GM21825 (cell line): Measurements from ENCODE around the gene MYH11.
A peak's percentile ranks its signal among the peaks of the same experiment; 100 is the strongest.

Experiments
- ATAC-seq: cut with Tn5 transposase; IDR thresholded peaks from one replicate; pipeline ENCODE4 v1.9.1; 2021; ENCODE audit warnings: mild to moderate bottlenecking, moderate library complexity; ENCODE audit not compliant: unreplicated experiment

MYH11 gene

DNA sequence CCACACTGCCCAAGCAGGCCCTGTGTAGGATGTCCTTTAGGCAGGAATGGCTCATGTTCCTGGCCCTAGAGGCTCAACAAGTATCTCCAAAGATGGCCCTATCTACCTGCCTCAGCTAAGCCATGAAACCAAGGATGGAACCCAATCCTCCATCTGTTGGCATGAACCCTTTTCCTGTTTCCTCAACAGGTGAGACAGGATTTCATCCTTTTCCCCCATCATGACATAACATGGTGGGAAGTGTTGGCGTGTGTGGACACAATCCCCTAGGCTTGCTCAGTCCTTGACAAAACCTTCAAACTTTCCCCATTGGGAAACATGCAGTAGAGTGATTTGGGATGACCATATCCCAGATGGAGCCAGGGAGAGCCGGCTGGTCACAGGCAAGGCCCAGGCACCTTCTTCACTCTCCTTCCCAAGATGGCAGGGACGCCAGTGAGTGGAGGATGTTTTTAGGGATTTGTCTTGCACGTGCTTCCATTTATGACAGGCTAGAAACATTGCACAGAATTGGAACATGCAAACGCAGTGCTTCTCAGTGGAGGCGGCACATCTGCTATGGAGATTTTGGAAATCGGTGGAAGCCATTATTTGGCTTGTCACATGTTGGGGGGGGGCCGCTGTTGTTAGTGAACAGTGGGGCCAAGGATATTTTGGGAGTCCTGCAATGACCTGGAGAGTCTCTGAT is 77.0 kb downstream of the MYH11 start:
- ATAC-seq, result no peak

DNA sequence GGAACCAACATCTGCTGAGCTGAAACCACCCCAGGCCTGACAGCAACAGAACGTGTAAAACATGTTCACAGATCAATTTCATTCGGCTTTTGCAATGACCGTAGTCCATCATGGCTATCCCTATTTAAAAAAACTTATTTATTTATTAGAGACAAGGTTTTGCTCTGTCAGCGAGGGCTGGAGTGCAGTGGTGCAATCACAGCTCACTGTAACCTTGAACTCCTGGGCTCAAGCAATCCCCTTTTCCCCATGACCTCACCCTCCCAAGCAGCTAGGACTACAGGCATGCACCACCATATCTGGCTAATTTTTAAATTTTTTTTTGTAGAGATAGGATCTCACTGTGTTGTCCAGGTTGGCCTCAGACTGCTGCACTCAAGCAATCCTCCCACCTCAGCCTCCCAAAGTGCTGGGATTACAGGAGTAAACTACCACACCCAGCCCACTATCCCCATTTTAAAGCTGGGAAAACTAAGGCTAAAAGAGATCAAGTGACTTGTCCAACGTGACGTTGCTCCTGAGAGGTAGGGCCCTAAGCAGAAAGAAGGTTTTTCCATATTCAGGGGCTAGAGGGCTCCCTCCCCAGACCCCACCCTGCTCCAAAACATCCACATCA is 77.7 kb downstream of the MYH11 start:
- no peak for ATAC-seq

DNA sequence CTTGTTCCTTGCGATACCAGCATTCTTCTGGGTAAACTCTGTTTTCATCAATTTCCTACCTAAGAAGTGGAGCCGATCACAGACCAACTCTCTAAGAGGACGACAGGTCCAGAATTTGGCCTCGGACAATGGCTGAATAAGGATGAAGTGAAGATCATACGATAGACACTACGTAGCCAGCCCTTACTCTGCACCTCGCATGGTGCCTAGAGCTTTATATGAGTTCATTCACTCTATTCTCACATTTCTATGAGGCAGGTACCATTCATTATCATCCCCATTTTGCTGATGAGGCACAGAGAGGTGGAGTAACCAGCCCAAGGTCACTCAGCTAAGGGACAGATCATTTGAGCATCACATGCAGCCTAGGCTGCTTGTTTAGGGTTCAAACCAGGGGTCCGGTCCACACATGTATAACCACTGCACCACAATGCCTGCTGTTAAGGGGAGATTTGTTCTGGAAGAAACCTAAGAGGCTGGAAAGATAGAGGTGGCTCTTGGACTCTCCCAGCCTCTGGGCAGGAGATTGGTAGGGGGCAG is 78.6 kb downstream of the MYH11 start:
- ATAC-seq, result no peak

DNA sequence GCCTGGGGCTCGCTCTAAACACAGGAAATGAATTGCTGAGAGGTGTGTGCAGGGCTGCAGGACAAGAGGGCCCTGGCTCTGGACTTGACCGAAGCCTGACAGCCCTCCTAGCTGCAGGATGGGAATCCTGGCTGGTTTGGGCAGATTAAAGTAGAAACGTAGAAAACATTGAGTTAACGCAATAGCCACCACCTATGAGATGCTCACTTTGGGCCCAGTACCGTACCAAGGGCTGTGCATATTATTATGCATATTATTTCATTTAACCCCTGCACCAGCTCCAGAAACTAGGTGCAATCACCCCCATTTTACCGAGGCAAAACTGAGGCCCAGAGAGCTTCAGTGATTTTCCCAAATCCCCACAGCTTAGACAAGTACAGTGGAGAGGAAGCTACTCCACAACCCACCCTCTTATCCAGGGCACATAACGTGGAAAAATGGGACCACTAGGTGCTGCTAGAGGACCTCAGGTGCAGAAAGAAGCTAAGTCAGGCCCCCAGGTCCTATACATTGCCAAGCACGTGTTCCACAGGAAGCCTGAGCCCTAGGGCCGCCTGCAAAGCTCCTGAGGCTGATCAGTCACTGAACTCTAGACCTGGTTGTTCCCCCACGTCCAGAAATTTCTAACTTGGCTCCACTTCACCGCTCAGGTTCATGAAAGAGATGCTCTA is 79.2 kb downstream of the MYH11 start:
- ATAC-seq, result no peak

DNA sequence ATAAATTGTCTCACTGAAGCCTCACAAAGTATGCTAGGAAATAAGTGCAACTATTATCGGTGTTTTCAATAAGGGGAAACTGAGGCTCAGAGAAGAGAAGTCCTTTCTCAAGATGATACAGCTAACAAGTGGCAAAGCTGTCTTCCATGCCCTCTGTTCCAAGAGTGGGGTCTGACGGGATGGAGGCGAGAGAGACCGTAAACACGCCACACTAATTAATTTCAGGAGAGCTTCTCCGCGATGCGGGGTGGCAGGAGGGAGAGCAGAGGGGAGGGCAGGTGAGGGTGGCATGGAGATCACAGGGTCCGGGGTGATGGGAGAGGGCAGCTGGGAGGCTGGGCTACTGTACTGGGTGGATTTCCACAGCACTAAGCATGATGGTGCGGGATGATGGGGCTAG is 80.3 kb downstream of the MYH11 start:
- no peak for ATAC-seq

DNA sequence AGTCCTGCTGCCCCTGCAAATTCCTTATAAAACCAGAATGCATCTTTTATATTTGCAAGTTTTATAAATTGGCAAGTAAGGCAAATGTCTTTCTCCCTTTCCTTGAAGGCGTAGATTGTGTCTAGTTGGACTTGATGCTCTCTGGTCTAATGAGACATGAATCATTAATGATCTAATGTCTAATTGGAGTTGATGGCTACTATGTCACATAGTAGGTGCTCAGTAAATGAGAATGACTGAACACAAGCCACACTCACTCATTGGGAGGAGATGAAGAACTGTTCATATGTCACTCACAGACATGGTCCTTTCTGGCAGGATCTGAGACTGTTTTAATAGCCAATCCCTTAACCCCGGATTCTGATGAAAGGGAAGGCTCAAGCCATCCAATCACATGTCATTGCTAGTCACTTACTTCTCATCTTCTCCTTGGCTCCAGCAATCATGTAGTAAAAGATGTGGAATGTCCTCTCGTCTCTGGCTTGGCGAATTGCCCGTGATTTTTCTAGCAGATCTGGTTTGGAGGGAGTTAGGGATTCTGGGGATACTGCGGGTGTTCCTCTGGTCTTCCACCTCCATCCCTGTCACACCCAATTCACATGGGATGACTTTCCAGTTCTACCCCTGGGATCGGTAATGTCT is 81.0 kb downstream of the MYH11 start:
- no peak for ATAC-seq

DNA sequence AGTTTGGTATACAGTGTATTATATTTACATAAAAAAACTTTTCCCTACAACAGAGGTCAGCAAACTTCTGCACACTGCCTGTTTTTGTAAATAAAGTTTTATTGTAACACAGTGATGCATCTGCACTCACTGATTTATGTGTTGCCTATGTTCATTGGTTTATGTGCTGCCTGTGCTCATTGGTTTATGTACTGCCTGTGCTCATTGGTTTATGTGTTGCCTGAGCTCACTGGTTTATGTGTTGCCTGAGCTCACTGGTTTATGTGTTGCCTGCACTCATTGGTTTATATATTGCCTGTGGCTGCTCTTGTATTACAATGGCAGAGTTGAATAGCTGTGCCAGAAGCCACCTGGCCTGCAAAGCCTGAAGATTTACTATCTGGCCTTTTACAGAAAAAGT is 81.6 kb downstream of the MYH11 start:
- ATAC-seq, result no peak

DNA sequence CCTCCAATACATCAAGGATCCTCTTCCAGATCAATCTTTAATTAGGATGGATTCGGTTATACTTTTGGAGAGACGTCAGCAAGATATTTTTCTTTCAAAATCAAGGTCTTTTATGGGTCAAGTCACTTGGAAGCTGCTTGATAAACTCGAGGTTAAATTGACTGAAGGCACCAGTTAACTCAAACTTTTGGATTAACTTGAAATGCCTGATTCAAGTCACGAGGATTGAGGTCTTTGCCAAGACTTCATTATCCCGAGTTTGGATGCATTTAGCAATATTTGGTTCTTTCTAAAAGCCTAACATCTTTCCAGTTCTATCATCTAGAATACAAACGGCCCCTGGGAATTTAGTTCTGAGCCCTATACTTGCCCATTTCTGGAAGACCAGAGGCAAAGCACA is 82.9 kb downstream of the MYH11 start:
- ATAC-seq, result no peak

DNA sequence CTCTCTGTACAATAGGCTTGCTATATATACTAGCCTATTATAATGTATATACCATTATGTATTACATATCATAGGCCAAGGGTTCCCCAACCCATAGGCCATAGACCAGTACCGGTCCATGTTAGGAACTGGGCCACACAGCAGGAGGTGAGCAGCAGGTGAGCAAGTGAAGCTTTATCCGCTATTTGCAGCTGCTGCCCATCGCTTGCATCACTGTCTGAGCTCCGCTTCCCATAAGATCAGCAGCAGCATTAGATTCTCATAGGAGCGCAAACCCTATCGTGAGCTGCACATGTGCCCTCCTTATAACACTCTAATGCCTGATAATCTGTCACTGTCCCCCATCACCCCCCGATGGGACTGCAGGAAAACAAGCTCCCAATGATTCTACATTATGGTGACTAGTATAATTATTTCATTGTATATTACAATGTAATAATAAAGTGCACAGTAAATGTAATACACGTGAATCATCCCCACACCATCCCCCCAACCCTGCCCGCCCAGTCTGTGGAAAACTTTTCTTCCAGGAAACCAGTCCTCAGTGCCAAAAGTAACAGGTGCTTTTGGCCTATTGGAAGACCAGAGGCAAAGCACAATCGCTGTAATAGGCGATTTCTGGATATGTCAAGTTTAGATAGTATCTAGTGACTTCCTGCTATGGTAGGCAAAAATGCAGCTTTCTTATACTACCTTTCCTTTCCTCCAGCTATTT is 84.1 kb downstream of the MYH11 start:
- ATAC-seq, result no peak

DNA sequence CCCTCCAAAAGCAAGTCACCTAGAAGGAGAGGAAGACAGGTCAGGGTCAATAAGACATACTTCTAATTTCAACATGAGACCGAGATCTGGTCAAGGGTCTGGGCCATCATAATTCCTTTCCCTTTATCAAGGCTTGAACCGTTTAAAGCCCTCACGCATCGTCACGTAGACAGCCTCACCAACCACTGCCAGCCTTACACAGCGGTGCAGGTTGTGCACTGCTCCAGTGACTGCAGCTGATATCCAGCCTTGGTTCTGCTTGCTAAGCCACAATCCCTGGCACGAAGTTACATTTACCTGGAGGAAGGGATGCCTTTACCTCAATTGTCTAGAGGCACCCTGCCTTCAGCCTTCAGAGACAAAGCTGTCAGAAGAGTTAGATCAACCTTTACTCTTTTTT is 85.1 kb downstream of the MYH11 start:
- ATAC-seq, result no peak

DNA sequence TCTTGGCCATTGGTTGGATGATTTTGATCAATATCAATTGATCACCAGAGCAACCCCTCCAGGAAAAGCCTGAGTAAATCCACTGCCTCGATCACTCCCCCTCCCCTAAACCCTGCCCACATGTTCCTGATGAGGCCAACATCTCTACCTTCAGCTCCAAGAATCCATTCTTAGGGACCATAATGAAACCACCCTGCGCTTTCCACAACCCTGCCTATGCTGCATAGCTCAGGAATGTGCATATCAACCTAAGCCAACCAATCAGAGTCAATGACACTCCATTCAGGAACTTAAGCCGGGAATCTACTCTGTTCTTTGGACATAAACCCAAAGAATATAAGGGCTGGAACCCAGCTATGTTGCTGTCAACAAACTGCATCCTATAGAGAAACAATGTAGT is 86.3 kb downstream of the MYH11 start:
- ATAC-seq, result no peak

DNA sequence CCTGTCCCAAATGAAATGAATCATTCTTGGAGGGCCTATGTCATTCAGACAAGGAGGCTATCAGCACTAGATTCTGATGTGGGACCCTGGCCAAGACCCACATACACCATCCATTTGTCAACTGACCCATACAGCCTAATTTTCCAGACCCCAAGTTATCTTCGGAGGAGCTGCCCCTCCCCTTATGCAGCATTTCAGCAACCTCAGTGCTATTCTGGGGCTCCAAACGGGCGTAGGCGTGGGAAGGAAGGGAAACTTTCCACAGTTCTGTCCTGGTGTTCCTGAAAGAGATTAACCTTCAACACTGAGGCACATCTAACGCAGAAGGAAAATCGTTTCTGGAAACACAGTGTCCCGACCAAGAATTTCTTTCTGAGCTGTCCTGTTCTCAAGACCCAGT is 86.7 kb downstream of the MYH11 start:
- ATAC-seq, result no peak

DNA sequence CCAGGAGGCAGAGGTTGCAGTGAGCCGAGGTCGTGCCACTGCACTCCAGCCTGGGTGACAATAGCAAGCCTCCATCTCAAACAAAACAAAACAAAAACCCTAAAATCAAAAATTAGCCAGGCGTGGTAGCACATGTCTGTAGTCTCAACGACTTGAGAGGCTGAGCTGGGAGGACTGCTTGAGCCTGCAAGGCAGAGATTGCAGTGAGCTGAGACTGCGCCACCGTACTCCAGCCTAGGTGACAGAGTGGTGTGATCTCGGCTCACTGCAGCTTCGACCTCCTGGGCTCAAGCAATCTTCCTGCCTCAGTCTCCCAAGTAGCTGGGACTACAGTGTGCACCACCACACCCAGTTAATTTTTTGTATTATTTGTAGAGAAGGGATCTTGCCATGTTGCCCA is 87.6 kb downstream of the MYH11 start:
- no peak for ATAC-seq

DNA sequence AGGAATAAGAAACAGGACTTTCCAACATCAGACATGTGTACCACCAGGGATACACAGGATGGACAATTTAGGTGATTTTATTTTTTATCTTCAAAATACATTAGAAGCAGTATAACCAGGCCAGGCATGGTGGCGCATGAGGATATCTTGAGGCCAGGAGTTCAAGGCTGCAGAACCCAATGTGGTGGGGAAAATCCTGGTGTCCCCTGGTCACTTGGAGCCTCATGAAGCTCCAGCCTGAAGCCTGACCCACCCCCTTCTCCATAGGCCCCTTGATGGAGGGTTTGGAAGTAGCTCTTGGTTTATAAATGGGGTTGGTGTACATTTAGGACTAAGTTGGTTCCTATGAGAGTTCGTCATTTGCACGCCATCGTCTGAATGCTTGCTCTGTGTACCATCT is 88.6 kb downstream of the MYH11 start:
- no peak for ATAC-seq

DNA sequence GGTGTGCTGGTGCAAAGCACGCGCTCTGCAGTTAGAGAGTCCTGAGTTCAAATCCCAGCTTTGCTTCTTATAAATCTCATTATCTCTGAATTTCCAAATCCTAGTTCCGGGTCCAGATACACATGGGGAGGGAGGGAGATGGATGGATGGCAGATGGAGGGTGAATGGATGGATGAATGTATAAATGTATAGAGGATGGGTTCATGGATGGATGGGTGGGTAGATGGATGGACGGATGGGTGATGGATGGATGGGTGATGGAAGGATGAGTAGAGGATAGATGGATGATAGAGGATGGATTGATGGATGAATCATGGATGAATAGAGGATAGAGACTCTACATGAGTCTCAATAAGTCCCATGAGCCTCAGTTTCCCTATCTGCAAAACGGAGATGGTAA is 89.9 kb downstream of the MYH11 start:
- no peak for ATAC-seq

DNA sequence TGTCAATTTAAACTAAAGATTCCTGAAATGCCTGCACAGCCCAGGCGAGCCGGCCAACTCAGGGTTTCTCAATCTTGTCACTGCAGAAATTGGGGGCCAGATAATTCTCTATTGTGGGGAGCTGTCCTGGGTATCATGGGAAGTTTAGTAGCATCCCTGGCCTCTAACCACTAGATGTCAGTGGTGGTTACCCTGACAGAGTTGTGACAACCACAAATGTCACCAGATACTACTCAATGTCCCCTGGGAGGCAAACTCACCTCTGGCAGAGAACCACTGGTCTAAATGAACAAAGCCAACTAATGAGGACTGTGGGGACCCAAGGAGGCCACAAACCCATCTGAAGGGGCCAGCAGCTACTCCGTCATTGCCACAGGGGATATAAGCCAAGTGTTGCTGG is 90.9 kb downstream of the MYH11 start:
- peak; percentile 86 for ATAC-seq

DNA sequence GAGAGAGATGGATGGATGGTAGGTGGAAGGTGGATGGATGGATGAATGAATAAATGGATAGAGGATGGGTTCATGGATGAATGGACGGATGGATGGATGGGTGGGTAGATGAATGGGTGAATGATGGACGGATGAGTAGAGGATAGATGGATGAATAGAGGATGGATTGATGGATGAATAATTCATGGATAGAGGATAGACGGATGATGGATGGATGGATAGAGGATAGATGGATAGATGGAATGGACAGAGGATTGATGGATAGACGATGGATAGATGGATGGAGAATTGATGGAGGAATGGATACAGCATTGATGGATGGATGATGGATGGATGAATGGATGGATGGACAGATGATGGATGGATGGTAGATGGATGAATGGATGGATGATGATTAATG is 91.7 kb downstream of the MYH11 start:
- ATAC-seq, result no peak

DNA sequence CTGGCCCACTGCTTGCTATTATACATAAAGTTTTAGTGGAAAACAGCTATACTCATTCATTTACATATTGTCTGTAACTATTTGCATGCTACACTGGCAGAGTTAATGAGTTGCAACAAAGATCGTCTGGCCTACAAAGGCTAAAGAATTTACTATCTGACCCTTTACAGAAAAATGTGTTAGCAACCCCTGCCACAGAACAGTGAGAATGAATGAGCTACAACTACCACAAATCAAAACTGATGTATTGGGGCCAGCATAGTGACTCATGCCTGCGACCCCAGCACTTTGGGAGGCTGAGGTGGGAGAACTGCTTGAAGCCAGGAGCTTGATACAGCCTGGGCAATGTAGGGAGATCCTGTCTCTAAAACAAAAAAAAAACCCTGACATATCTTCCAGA is 92.7 kb downstream of the MYH11 start:
- ATAC-seq, result no peak

DNA sequence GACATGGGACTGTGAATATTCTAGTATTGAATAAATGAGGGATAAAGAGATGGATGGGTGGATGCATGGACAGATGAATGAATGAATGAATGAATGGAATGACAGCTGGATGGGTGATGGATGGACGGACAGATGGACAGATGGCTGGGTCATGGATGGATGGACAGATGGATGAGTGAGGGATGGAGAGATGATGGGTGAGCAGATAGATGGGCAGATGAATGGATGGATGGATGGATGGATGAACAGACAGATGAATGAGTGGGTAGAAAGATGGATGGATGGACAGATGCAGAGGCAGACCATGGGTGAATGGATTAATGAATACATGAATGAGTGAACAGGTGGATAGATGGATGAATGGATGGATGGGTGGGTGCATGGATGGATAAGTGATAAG is 96.7 kb downstream of the MYH11 start:
- no peak for ATAC-seq

DNA sequence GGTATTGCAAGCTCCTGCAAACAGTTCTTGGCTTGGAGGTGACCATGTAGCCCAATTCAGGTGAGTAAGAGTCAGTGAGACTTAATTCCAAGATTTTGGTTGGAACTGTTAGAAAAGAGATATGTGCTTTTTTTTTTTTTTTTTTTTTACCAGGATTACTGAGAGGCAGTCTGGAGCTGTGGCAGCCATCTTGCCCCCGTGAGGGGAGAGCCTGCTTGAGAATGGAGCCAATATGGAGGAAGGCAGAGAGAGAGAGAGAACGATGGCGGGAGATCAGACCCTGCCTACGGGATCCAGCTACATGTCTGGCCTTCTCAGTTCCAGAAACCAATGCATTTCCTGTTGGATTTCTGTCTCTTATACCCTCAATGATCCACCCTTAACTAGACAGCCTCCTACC is 97.8 kb downstream of the MYH11 start:
- ATAC-seq, result no peak

DNA sequence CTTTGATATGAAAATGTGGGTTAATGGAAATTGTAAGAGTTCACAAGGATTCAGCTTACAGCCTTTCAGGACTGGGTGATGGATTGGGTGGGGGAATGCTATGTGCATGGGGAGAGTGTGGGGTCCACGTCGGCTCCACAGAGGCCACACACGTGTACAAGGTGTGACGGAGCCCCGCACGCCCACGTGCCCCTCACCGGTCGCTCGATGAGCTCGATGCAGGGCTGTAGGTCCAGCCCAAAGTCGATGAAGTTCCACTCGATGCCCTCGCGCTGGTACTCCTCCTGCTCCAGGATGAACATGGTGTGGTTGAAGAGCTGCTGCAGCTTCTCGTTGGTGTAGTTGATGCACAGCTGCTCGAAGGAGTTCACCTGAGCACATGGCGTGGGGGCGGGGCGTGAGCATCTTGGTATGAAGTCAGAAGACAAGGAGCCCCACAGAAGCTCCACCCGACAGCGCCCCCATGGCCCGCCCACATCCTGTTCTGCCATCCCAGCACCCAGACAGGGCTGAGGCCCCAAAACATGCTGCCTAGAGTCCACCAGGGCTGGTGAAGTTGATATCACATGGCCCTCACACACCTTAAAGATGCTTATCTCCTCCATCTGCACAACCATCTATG is 99.1 kb downstream of the MYH11 start:
- no peak for ATAC-seq
